NB4 (cell line): Measurements from ENCODE around the gene FGF18.

Source experiments
- CTCF ChIP-seq: IDR thresholded peaks from one replicate; pipeline ENCODE4 v1.5.1; 2012; ENCODE audit warnings: low read depth, low read length
- POLR2A ChIP-seq: IDR thresholded peaks from 2 replicates; pipeline ENCODE4 v1.6.1; 2011; ENCODE audit warnings: mild to moderate bottlenecking; ENCODE audit not compliant: insufficient read length; ENCODE audit errors: extremely low read depth

- no peak for TF ChIP-seq CTCF
- no peak for TF ChIP-seq POLR2A
These were observed 3.0 kb downstream of the FGF18 start for GRCh38 chr5:171422495-171422894.
